Adrenal gland (tissue), 12 donors: ENCODE measurements around the gene PPP1R37. TPM values are rescaled to one million over a fixed set of nuclear protein-coding genes. Genes with fewer than 3 reads are reported as not detected.

ENCODE experiments used
- DNase-seq, 7 donors: peaks; one replicate each; pipeline ENCODE4 v3.0.0-alpha.2; 2019 to 2020
- H3K27ac ChIP-seq, 5 donors: fragments of 200-600 bp; sonication (generic) in 4 of 5; 1 replicate in 3 of 5; 2 replicates in 2 of 5; pipeline versions ENCODE4 v1.5.1 to v1.8.0; 2016 to 2020; ENCODE audit warnings: mild to moderate bottlenecking in 1 of 5
- H3K27me3 ChIP-seq: fragments of 200-600 bp; 2 replicates; pipeline ENCODE4 v1.8.0; 2021
- H3K36me3 ChIP-seq, 2 donors: fragments of 200-600 bp; replicated peaks in 1 of 2; 1 replicate in 1 of 2; 2 replicates in 1 of 2; pipeline versions ENCODE4 v1.5.1 to v1.8.0; 2018 to 2022
- H3K4me1 ChIP-seq, 2 donors: fragments of 200-600 bp; replicated peaks in 1 of 2; 1 replicate in 1 of 2; 2 replicates in 1 of 2; pipeline versions ENCODE4 v1.5.1 to v1.8.0; 2018 to 2021
- H3K4me3 ChIP-seq, 4 donors: fragments of 200-600 bp; sonication (generic) in 3 of 4; one replicate each; pipeline ENCODE4 v1.5.1; 2016 to 2018
- H3K9me3 ChIP-seq, 3 donors: fragments of 200-600 bp; sonication (generic) in 1 of 3; replicated peaks in 1 of 3; 1 replicate in 2 of 3; 2 replicates in 1 of 3; pipeline versions ENCODE4 v1.5.1 to v1.8.0; 2016 to 2021
- POLR2A ChIP-seq, 2 donors: fragments of 450-650 bp; IDR thresholded peaks; one replicate each; pipeline ENCODE4 v1.6.1; 2017; ENCODE audit warnings: antibody characterized with exemption in 2 of 2, mild to moderate bottlenecking in 2 of 2, moderate library complexity in 1 of 2
- WGBS, 4 donors: extraction: QIAGEN DNeasy Blood & Tissue Kit in 2 of 4; methylation state at CpG; one replicate each; pipeline versions ENCODE4 v1.1.5 to v1.1.7; 2013 to 2017; 5-methylcytosine and 5-hydroxymethylcytosine counted together
- intact Hi-C, 2 donors: fragments of 100-400 bp; cut with DNase I; formaldehyde crosslinking; loops; one replicate each; pipeline versions ENCODE4 v1.14.1 to v1.15.0; 2022 to 2023
- polyA plus RNA-seq, 3 donors: library from polyadenylated mRNA; stranded (reverse); fragments of 200-250 nt in 2 of 3; fragments of 350-450 nt in 1 of 3; fragmentation: Illumina TruSeq in 1 of 3; extraction: RNeasy Lipid Tissue Mini Kit (QIAGEN cat#74804) in 1 of 3; gene quantifications; one replicate each; pipeline ENCODE4 v1.2.3, GENCODE V29; 2013 to 2014
- total RNA-seq, 9 donors: library from RNA; depleted of rRNA in 4 of 9; stranded (reverse); fragments of >200 nt in 4 of 9; fragments of 120-200 nt in 1 of 9; fragmentation: NEBNext Ultra II Directional in 1 of 9; extraction: Animal tissue kit (Norgen Biotek cat#: 25700) in 1 of 9; gene quantifications; one replicate each; pipeline versions ENCODE4 v1.1.0 to v1.2.4, GENCODE V29; 2013 to 2023
- TF ChIP-seq, protein P1 (sequence below), 6 experiments: fragments of 450-650 bp in 4 of 6; fragments of 200-600 bp in 2 of 6; sonication (generic) in 1 of 6; IDR thresholded peaks; 1 replicate in 5 of 6; 2 replicates in 1 of 6; pipeline versions ENCODE4 v1.5.1 to v1.8.0; 2016 to 2021; ENCODE audit warnings: antibody characterized with exemption in 6 of 6, mild to moderate bottlenecking in 2 of 6, moderate library complexity in 1 of 6
- donor health status: healthy with polysubstance abuse.
- donor health status: Bipolar disorder and iron deficiency.
- donor health status: DM: yes; HTN: yes; CAD: no.
- donor health status: DM: no; HTN: no; CAD: no.
- donor health status: DM: no; HTN: no; CAD: no.
- donor health status: DM: yes; HTN: yes; CAD: no.

PPP1R37 gene
- total and polyA plus RNA-seq, 12 donors, result 16.4 to 244 (median 51.8) TPM

DNA sequence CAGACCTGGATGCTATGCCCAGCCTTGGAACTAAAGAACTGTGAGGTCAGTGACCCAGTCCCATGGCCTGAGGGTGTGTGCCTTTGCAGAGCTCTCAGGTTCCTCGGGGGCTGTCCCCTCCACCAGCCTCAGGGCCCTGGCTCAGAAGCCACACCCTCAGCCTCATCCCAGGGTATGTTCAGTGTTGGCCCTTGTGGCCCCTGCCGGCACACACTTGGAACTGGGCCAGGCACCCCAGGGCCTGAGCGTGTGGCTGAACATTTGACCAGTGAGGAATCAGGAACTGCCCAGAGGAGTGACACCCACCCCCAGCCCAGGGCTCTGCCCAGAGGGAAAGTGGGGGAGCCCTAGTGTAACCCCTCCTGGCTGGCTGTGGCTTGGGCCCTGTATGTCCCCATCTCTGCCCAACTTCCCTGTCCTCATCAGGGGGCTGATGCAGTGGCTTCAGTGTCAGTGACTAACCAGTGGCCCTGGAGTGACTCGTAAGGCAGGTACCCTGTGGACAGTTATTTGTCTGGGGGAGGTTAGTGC is 57.8 kb downstream of the PPP1R37 start:
- no peaks in the 10 kb centered on the region for H3K27me3 ChIP-seq
- no peak overlapping the region for H3K4me3 ChIP-seq

GRCh38 chr19:45151320-45151719 is 58.3 kb downstream of the PPP1R37 start:
- Histone ChIP-seq H3K9me3 (no peaks in the 10 kb centered on the region), H3K36me3 (no peaks in the 10 kb centered on the region), H3K27me3 (no peaks in the 10 kb centered on the region), H3K4me1 (peaks cover 17 to 29% of the 10 kb centered on the region in 2 donors), H3K4me3 (no peak overlapping the region), H3K27ac (no peak overlapping the region)
- WGBS, 4 donors, result 0 to 89% (median 83%) methylated on average over 1 to 7 of the region's 7 CpGs
- no peak for DNase-seq
- intact Hi-C loops, result no loop called here
- TF ChIP-seq, protein P1, sequence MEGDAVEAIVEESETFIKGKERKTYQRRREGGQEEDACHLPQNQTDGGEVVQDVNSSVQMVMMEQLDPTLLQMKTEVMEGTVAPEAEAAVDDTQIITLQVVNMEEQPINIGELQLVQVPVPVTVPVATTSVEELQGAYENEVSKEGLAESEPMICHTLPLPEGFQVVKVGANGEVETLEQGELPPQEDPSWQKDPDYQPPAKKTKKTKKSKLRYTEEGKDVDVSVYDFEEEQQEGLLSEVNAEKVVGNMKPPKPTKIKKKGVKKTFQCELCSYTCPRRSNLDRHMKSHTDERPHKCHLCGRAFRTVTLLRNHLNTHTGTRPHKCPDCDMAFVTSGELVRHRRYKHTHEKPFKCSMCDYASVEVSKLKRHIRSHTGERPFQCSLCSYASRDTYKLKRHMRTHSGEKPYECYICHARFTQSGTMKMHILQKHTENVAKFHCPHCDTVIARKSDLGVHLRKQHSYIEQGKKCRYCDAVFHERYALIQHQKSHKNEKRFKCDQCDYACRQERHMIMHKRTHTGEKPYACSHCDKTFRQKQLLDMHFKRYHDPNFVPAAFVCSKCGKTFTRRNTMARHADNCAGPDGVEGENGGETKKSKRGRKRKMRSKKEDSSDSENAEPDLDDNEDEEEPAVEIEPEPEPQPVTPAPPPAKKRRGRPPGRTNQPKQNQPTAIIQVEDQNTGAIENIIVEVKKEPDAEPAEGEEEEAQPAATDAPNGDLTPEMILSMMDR (IDR thresholded peaks at IDR 0.05), result no peak
- TF ChIP-seq POLR2A (IDR thresholded peaks at IDR 0.05), result no peak

More for the DNA sequence above, 57.8 kb downstream of the PPP1R37 start:
- H3K4me1 ChIP-seq, result peaks cover 17 to 29% of the 10 kb centered on the region in 2 donors
- intact Hi-C loops, result no loop called here
- no peak for DNase-seq
- TF ChIP-seq POLR2A (IDR thresholded peaks at IDR 0.05), result no peak
- TF ChIP-seq, protein P1 (IDR thresholded peaks at IDR 0.05), result no peak
- no peaks in the 10 kb centered on the region for H3K9me3 ChIP-seq
- no peak overlapping the region for H3K27ac ChIP-seq
- peaks cover 0 to 2% of the 10 kb centered on the region in 2 donors for H3K36me3 ChIP-seq
- WGBS, 4 donors, result 20 to 56% (median 50%) methylated on average over 1 to 4 of the region's 4 CpGs

DNA sequence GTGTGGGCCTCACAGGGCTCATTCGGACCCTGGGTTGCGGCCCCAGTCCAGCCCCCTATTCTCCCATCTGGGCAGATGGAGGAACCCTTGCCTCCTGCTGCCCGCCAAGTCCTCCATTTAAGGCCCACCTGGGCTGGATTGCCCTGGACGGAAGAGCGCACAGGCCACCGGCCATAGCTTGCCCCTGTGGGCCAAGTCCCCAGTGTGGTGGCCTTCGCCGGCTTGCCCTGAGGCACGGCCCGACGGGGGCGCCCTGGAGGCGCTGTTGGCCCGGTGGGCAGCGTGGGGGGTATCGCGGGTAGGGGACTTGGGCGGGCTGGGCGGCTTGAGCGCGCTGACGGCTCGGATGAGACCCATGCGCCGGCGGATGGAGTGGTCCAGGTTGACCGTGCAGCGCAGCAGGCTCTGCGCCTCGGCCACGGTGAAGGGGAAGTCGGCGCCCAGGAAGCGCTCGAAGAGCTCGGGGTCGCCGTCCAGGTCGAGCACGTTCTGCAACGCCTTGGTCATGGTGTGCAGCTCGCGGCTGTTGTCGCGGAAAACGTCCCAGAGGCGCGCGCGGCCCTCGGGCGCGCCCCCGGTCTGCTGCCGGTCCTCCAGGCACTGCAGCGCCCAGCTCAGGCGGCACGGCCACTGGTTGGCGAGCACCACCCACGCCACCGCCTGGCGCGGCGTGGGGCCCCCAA is 59.0 kb downstream of the PPP1R37 start:
- no peaks in the 10 kb centered on the region for H3K9me3 ChIP-seq
- 13 to 44% (median 26%) methylated on average over 13 to 64 of the region's 64 CpGs for WGBS, 4 donors
- no peak overlapping the region for H3K4me3 ChIP-seq
- peaks cover 17 to 29% of the 10 kb centered on the region in 2 donors for H3K4me1 ChIP-seq
- intact Hi-C loops, result no loop called here
- H3K36me3 ChIP-seq, result no peaks in the 10 kb centered on the region
- TF ChIP-seq POLR2A (IDR thresholded peaks at IDR 0.05), result no peak
- TF ChIP-seq, protein P1 (IDR thresholded peaks at IDR 0.05), result no peak
- no peaks in the 10 kb centered on the region for H3K27me3 ChIP-seq
- DNase-seq, result no peak
- H3K27ac ChIP-seq, result no peak overlapping the region

DNA sequence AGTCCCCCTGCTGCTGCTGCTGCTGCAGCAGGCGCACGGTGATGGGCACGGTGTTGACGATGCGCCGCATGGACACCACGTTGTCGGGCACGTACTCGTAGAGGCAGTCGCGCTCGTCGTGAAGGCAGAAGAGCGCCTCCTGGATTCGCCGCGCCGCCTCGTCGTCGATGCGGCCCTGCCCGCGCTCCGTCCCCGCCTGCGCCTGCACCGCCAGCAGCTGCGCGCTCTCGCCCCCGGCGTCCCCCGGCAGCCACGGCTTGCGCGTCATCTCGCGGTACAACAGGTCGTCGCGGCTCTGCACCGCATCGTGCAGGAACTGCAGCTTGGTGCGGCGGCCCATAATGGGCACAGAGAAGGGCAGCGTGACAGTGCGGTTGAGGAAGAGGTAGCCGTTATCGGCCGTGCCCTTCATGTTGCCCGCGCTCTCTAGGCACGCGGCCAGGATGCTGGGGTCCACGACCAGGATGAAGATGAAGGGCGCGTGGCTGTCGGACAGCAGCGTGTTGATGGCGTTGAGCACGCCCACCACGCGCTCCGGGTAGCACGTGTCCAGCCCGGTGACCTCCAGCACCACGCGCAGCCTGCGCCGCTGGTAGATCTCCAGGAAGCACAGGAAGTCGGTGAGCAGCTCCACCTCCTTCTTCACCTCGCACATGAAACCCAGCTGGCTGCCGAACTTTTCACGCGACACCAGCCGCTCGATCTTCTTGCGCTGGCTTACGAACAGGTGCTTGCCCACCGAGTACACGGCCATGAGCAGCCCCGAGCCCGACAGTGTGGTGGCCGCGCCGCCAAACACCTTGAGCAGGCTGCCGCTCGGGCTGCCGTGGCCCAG is 59.7 kb downstream of the PPP1R37 start:
- no peaks in the 10 kb centered on the region for H3K9me3 ChIP-seq
- no peaks in the 10 kb centered on the region for H3K27me3 ChIP-seq
- peak overlapping the region in 3 of 5 donors; percentile 58 to 89 (median 63) for H3K27ac ChIP-seq
- intact Hi-C loops, result no loop called here
- H3K36me3 ChIP-seq, result no peaks in the 10 kb centered on the region
- H3K4me3 ChIP-seq, result peak overlapping the region in 1 of 4 donors; percentile 27
- peak in 1 of 2 donors; percentile 10 for TF ChIP-seq POLR2A (IDR thresholded peaks at IDR 0.05)
- TF ChIP-seq, protein P1 (IDR thresholded peaks at IDR 0.05), result no peak
- H3K4me1 ChIP-seq, result peaks cover 17 to 29% of the 10 kb centered on the region in 2 donors
- DNase-seq, result peak; percentile 62 to 85 (median 76)
- 3 to 10% (median 5%) methylated on average over 10 to 91 of the region's 91 CpGs for WGBS, 4 donors
